Esophagus muscularis mucosa (tissue), 4 donors: ENCODE results near the gene TTN. TPM values are rescaled to one million over a fixed set of nuclear protein-coding genes. Genes with fewer than 3 reads are reported as not detected.

Experiments used
- DNase-seq: peaks from one replicate; pipeline ENCODE4 v3.0.0-alpha.2; 2017; ENCODE audit errors: extremely low spot score
- H3K27ac ChIP-seq, 4 donors: fragments of 200-600 bp; sonication (generic); replicated peaks in 1 of 4; 1 replicate in 3 of 4; 2 replicates in 1 of 4; pipeline ENCODE4 v1.5.1; 2016 to 2019; ENCODE audit warnings: mild to moderate bottlenecking in 1 of 4
- H3K27me3 ChIP-seq, 4 donors: fragments of 200-600 bp; sonication (generic); one replicate each; pipeline versions ENCODE4 v1.5.1 to v1.6.0; 2016 to 2019
- H3K36me3 ChIP-seq, 4 donors: fragments of 200-600 bp; sonication (generic); one replicate each; pipeline ENCODE4 v1.5.1; 2016 to 2019
- H3K4me1 ChIP-seq, 4 donors: fragments of 200-600 bp; sonication (generic); one replicate each; pipeline ENCODE4 v1.5.1; 2016 to 2019
- H3K4me3 ChIP-seq, 4 donors: fragments of 200-600 bp; sonication (generic); 1 replicate in 2 of 4; 2 replicates in 2 of 4; pipeline ENCODE4 v1.5.1; 2016 to 2019; ENCODE audit warnings: mild to moderate bottlenecking in 4 of 4, moderate library complexity in 1 of 4
- H3K9me3 ChIP-seq, 4 donors: fragments of 200-600 bp; sonication (generic); 1 replicate in 3 of 4; 2 replicates in 1 of 4; pipeline ENCODE4 v1.5.1; 2016 to 2019
- CTCF ChIP-seq, 3 experiments: fragments of 200-600 bp in 2 of 3; fragments of 450-650 bp in 1 of 3; sonication (generic) in 2 of 3; IDR thresholded peaks; one replicate each; pipeline ENCODE4 v1.5.1; 2017 to 2019; ENCODE audit warnings: antibody characterized with exemption in 3 of 3, mild to moderate bottlenecking in 2 of 3, moderate library complexity in 1 of 3
- EP300 ChIP-seq: sonication (generic); formaldehyde crosslinking; IDR thresholded peaks from one replicate; pipeline ENCODE4 v1.6.1; 2017; ENCODE audit warnings: antibody characterized with exemption
- POLR2A ChIP-seq: fragments of 450-650 bp; IDR thresholded peaks from one replicate; pipeline ENCODE4 v1.6.1; 2017; ENCODE audit warnings: antibody characterized with exemption, moderate library complexity, mild to moderate bottlenecking, low read depth
- POLR2AphosphoS5 ChIP-seq, 2 donors: sonication (generic); formaldehyde crosslinking; IDR thresholded peaks; one replicate each; pipeline ENCODE4 v1.6.1; 2017; ENCODE audit warnings: antibody characterized with exemption in 2 of 2
- WGBS: methylation state at CpG from one replicate; pipeline ENCODE4 v1.1.5; 2018; 5-methylcytosine and 5-hydroxymethylcytosine counted together
- intact Hi-C: fragments of 100-400 bp; cut with DNase I; formaldehyde crosslinking; loops from one replicate; pipeline ENCODE4 v1.15.1; 2023
- total RNA-seq, 4 donors: library from RNA; depleted of rRNA; stranded (reverse); fragments of >200 nt; gene quantifications; one replicate each; pipeline versions ENCODE4 v1.1.0 to v1.2.1, GENCODE V29; 2016

TTN gene
- total RNA-seq, 4 donors from 2014 or later: 2.8 to 10.0 (median 8.3) TPM

- H3K4me3 ChIP-seq: no peak overlapping the region
- H3K9me3 ChIP-seq: no peaks in the 10 kb centered on the region
- TF ChIP-seq POLR2A (no peak), EP300 (no peak), POLR2AphosphoS5 (IDR thresholded peaks at IDR 0.05) (no peak), CTCF (IDR thresholded peaks at IDR 0.05) (no peak)
- no peaks in the 10 kb centered on the region for H3K36me3 ChIP-seq
- intact Hi-C loops: no loop called here
- no peaks in the 10 kb centered on the region for H3K27me3 ChIP-seq
- DNase-seq: no peak
- no peak overlapping the region for H3K27ac ChIP-seq
- 76% methylated on average over 1 of the region's 1 CpG for WGBS
- H3K4me1 ChIP-seq: peaks cover 0 to 9% (median 4%) of the 10 kb centered on the region in 4 donors
Observed at GRCh38 chr2:178819147-178819875, 12.1 kb upstream of the TTN start.

- Histone ChIP-seq H3K27me3 (no peaks in the 10 kb centered on the region), H3K4me3 (no peak overlapping the region), H3K4me1 (no peaks in the 10 kb centered on the region), H3K9me3 (no peaks in the 10 kb centered on the region), H3K27ac (no peak overlapping the region), H3K36me3 (no peaks in the 10 kb centered on the region)
- no peak for TF ChIP-seq POLR2AphosphoS5 (IDR thresholded peaks at IDR 0.05)
- 70% methylated on average over 2 of the region's 2 CpGs for WGBS
- intact Hi-C loops: no loop called here
- no peak for DNase-seq
Observed at GRCh38 chr2:178811901-178812300, 4.7 kb upstream of the TTN start.

- TF ChIP-seq CTCF (IDR thresholded peaks at IDR 0.05) (no peak), POLR2A (no peak), POLR2AphosphoS5 (IDR thresholded peaks at IDR 0.05) (no peak)
- no peak overlapping the region for H3K27ac ChIP-seq
- intact Hi-C loops: no loop called here
- WGBS: 84% methylated on average over 2 of the region's 2 CpGs
- no peak overlapping the region for H3K4me3 ChIP-seq
- DNase-seq: no peak
- no peaks in the 10 kb centered on the region for H3K9me3 ChIP-seq
- H3K27me3 ChIP-seq: no peaks in the 10 kb centered on the region
- H3K36me3 ChIP-seq: no peaks in the 10 kb centered on the region
- peaks cover 0 to 5% (median 0%) of the 10 kb centered on the region in 4 donors for H3K4me1 ChIP-seq
Observed at GRCh38 chr2:178811045-178811444, 3.8 kb upstream of the TTN start.

- no peaks in the 10 kb centered on the region for H3K9me3 ChIP-seq
- 92% methylated on average over 5 of the region's 5 CpGs for WGBS
- TF ChIP-seq POLR2AphosphoS5 (IDR thresholded peaks at IDR 0.05): no peak
- no peak for TF ChIP-seq POLR2A
- no peak for TF ChIP-seq CTCF (IDR thresholded peaks at IDR 0.05)
- TF ChIP-seq EP300: no peak
- H3K36me3 ChIP-seq: peaks cover 0 to 6% (median 0%) of the 10 kb centered on the region in 4 donors
- no peaks in the 10 kb centered on the region for H3K27me3 ChIP-seq
- no peak overlapping the region for H3K4me3 ChIP-seq
- peaks cover 0 to 5% (median 0%) of the 10 kb centered on the region in 4 donors for H3K4me1 ChIP-seq
- intact Hi-C loops: no loop called here
- DNase-seq: no peak
- H3K27ac ChIP-seq: no peak overlapping the region
Observed at GRCh38 chr2:178810422-178810821, 3.2 kb upstream of the TTN start.

- Histone ChIP-seq H3K4me1 (peaks cover 0 to 5% (median 0%) of the 10 kb centered on the region in 4 donors), H3K27ac (no peak overlapping the region), H3K4me3 (no peak overlapping the region), H3K36me3 (peaks cover 0 to 45% (median 0%) of the 10 kb centered on the region in 4 donors), H3K27me3 (no peaks in the 10 kb centered on the region), H3K9me3 (no peaks in the 10 kb centered on the region)
- no peak for TF ChIP-seq POLR2A
- TF ChIP-seq POLR2AphosphoS5 (IDR thresholded peaks at IDR 0.05): no peak
- no peak for TF ChIP-seq CTCF (IDR thresholded peaks at IDR 0.05)
- TF ChIP-seq EP300: no peak
- DNase-seq: no peak
- intact Hi-C loops: no loop called here
- WGBS: 70% methylated on average over 1 of the region's 1 CpG
Observed at GRCh38 chr2:178806543-178806942, 680 bp downstream of the TTN start.
